ENCODE results near the gene TNFRSF19.

Gene TNFRSF19

DNA sequence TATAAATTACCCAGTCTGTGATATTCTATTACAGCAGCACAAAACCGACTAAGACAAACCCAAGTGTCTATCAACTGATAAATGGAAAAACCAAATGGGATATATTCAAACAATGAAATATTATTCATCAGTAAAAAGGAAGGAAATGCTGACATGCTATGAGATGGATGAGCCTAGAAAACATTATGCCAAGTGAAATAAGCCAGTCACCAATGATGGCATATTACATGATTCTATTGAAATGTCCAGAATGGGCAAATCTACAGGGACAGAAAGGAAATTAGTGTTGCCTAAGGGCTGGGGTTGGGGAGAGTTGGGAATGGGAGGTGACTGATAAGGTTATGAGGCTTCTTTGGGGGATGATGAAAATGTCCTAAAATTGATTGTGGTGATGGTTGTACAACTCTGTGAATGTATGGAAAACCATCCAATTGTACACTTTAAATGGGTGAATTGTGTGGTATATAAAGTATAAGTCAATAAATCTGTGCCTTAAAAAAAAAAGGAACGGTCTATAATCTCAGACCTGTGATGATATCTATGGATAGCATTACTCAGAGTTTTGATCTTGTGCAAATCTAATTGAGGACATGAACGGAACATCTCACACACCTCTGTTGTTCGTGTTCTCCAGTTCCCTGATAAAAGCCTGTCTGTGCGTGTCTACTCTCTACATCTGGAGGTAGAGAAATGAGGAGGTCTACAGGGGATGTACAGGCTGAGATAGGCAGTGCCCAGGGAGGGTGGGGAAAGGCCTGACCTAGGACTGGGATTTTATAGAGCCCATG lies 49.0 kb downstream of the TNFRSF19 start:
- Histone ChIP-seq H3K4me1 (ENCODE audit: insufficient read depth, poor library complexity, severe bottlenecking) (peaks cover 7% of the 10 kb centered on the region), H3K27ac (ENCODE audit: poor library complexity, severe bottlenecking) (no peak overlapping the region)
- TF ChIP-seq CTCF (IDR thresholded peaks at IDR 0.05; ENCODE audit: poor library complexity, severe bottlenecking): no peak

GRCh38 chr13:23620211-23620610 lies 50.0 kb downstream of the TNFRSF19 start:
- Histone ChIP-seq H3K36me3 (ENCODE audit: low read depth) (no peaks in the 10 kb centered on the region), H3K9me3 (ENCODE audit: severe bottlenecking) (no peaks in the 10 kb centered on the region), H3K4me1 (ENCODE audit: insufficient read depth, poor library complexity, severe bottlenecking) (peaks cover 7% of the 10 kb centered on the region), H3K4me3 (ENCODE audit: severe bottlenecking) (no peak overlapping the region), H3K27ac (ENCODE audit: poor library complexity, severe bottlenecking) (no peak overlapping the region), H3K27me3 (ENCODE audit: insufficient read depth, poor library complexity, severe bottlenecking) (no peaks in the 10 kb centered on the region)
- DNase-seq (ENCODE audit: low spot score) (no peak), ATAC-seq (ENCODE audit: low read depth) (no peak)
- no peak for TF ChIP-seq CTCF (IDR thresholded peaks at IDR 0.05; ENCODE audit: poor library complexity, severe bottlenecking)

More for the DNA sequence above, 49.0 kb downstream of the TNFRSF19 start:
- no peaks in the 10 kb centered on the region for H3K9me3 ChIP-seq (ENCODE audit: severe bottlenecking)
- DNase-seq (ENCODE audit: low spot score) (no peak), ATAC-seq (ENCODE audit: low read depth) (no peak)
- no peaks in the 10 kb centered on the region for H3K27me3 ChIP-seq (ENCODE audit: insufficient read depth, poor library complexity, severe bottlenecking)
- H3K36me3 ChIP-seq (ENCODE audit: low read depth): no peaks in the 10 kb centered on the region
- no peak overlapping the region for H3K4me3 ChIP-seq (ENCODE audit: severe bottlenecking)

DNA sequence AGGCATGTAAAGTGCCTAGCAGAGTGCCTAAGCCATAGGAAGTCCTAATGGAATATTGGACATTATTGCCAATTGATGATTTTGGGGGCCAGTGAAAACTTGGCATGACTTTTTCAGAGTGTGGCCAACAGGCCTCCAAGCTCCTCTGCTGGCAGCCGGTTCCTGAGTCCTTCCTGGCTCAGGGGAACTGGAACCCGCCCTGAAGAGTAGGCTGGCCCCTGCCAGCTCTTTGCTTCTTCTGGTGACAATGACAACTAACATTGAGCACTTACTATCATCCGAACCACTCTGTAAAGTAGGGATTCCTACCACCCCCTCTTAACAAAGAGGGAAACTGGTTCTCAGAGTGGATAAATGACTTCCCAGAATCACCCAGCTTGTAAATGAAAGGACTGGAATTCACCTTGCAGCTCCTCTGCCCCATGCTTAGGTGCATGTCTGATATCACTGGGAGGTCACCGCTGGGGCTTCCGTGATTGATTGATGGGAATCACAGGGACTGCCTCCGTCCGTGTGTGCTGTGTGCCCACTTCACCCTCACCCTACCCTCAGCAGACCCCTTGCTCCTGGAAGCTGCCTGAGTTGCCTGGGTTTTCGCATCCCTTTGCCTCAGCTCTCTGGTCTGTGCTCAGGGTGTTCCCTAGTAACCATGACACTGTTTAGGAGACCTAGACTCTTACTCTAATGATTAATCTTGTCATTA lies 50.6 kb downstream of the TNFRSF19 start:
- no peak for TF ChIP-seq CTCF (IDR thresholded peaks at IDR 0.05; ENCODE audit: poor library complexity, severe bottlenecking)
- no peak for DNase-seq (ENCODE audit: low spot score)
- no peaks in the 10 kb centered on the region for H3K27me3 ChIP-seq (ENCODE audit: insufficient read depth, poor library complexity, severe bottlenecking)
- peaks cover 7% of the 10 kb centered on the region for H3K4me1 ChIP-seq (ENCODE audit: insufficient read depth, poor library complexity, severe bottlenecking)
- ATAC-seq (ENCODE audit: low read depth): peak; percentile 7; the same call in 1 of the 3 replicates
- H3K4me3 ChIP-seq (ENCODE audit: severe bottlenecking): no peak overlapping the region
- no peaks in the 10 kb centered on the region for H3K9me3 ChIP-seq (ENCODE audit: severe bottlenecking)
- no peaks in the 10 kb centered on the region for H3K36me3 ChIP-seq (ENCODE audit: low read depth)
- no peak overlapping the region for H3K27ac ChIP-seq (ENCODE audit: poor library complexity, severe bottlenecking)

- no peaks in the 10 kb centered on the region for H3K36me3 ChIP-seq (ENCODE audit: low read depth)
- H3K27me3 ChIP-seq (ENCODE audit: insufficient read depth, poor library complexity, severe bottlenecking): no peaks in the 10 kb centered on the region
- no peak for TF ChIP-seq CTCF (IDR thresholded peaks at IDR 0.05; ENCODE audit: poor library complexity, severe bottlenecking)
- no peak overlapping the region for H3K4me3 ChIP-seq (ENCODE audit: severe bottlenecking)
- ATAC-seq (ENCODE audit: low read depth): peak; percentile 94
- no peak for DNase-seq (ENCODE audit: low spot score)
- no peak overlapping the region for H3K27ac ChIP-seq (ENCODE audit: poor library complexity, severe bottlenecking)
- no peaks in the 10 kb centered on the region for H3K9me3 ChIP-seq (ENCODE audit: severe bottlenecking)
- H3K4me1 ChIP-seq (ENCODE audit: insufficient read depth, poor library complexity, severe bottlenecking): peaks cover 7% of the 10 kb centered on the region
Measured at GRCh38 chr13:23621316-23621645, 51.1 kb downstream of the TNFRSF19 start.

DNA sequence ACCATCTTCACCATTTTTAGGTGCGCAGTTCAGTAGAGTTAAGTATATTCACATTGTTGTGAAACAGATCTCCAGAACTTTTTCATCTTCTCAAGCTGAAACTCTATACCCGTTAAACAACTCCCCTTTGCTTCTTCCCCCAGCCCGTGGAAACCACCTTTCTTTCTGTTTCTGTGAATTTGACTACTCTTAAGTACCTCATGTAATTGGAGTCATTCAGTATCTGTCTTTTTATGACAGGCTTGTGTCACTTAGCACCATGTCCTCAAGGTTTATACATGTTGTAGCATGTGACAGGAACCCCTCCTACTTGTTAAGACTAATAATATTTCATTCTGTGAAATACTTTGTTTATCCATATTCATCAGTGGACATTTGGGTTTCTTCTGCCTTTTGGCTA lies 52.8 kb downstream of the TNFRSF19 start:
- TF ChIP-seq CTCF (IDR thresholded peaks at IDR 0.05; ENCODE audit: poor library complexity, severe bottlenecking): no peak
- no peak for ATAC-seq (ENCODE audit: low read depth)
- Histone ChIP-seq H3K4me1 (ENCODE audit: insufficient read depth, poor library complexity, severe bottlenecking) (peaks cover 3% of the 10 kb centered on the region), H3K4me3 (ENCODE audit: severe bottlenecking) (no peak overlapping the region), H3K36me3 (ENCODE audit: low read depth) (no peaks in the 10 kb centered on the region), H3K27ac (ENCODE audit: poor library complexity, severe bottlenecking) (no peak overlapping the region), H3K27me3 (ENCODE audit: insufficient read depth, poor library complexity, severe bottlenecking) (no peaks in the 10 kb centered on the region), H3K9me3 (ENCODE audit: severe bottlenecking) (no peaks in the 10 kb centered on the region)
- no peak for DNase-seq (ENCODE audit: low spot score)
